Right lobe of liver (tissue), 4 donors: ENCODE measurements around the gene NPIPA2.
"Not testable (repeated sequence)": the region's sequence is repeated elsewhere in the genome, so short reads cannot be mapped to it uniquely, and the experiment has no call there.

Source experiments
- CTCF ChIP-seq, 4 donors: fragments of 200-600 bp in 3 of 4; fragments of 450-650 bp in 1 of 4; IDR thresholded peaks; one replicate each; pipeline versions ENCODE4 v1.5.1 to v1.8.0; 2016 to 2022; ENCODE audit warnings: antibody characterized with exemption in 4 of 4, mild to moderate bottlenecking in 2 of 4
- POLR2A ChIP-seq: fragments of 450-650 bp; IDR thresholded peaks from one replicate; pipeline ENCODE4 v1.6.1; 2017; ENCODE audit warnings: antibody characterized with exemption, mild to moderate bottlenecking
- donor health status: DM: no; HTN: no; CAD: no.
- donor health status: DM: no; HTN: no; CAD: no.
- donor health status: DM: no; HTN: yes; CAD: no.

- not testable (repeated sequence) for TF ChIP-seq CTCF (IDR thresholded peaks at IDR 0.05); POLR2A
Observed at GRCh38 chr16:14701859-14702258, 40.5 kb upstream of the NPIPA2 start.
